SKM-1 treated with dmso at 0.1 percent for 144 hours (cell line): ENCODE measurements around the gene TMX2.
"Not testable (repeated sequence)": the region's sequence is repeated elsewhere in the genome, so short reads cannot be mapped to it uniquely, and the experiment has no call there.

ENCODE experiments used
- DNase-seq: peaks from one replicate; lab custom pipeline; 2025; ENCODE audit not compliant: unreplicated experiment; lab: John Stamatoyannopoulos, UW

Gene TMX2, protein sequence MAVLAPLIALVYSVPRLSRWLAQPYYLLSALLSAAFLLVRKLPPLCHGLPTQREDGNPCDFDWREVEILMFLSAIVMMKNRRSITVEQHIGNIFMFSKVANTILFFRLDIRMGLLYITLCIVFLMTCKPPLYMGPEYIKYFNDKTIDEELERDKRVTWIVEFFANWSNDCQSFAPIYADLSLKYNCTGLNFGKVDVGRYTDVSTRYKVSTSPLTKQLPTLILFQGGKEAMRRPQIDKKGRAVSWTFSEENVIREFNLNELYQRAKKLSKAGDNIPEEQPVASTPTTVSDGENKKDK

GRCh38 chr11:57712256-57713150 is at the start of gene TMX2:
Gene TMX2, plus strand, starts transcription at chr11:57712593. Its CDS starts 26 bp downstream, at chr11:57712619.
- peak; percentile 99 for DNase-seq

DNA sequence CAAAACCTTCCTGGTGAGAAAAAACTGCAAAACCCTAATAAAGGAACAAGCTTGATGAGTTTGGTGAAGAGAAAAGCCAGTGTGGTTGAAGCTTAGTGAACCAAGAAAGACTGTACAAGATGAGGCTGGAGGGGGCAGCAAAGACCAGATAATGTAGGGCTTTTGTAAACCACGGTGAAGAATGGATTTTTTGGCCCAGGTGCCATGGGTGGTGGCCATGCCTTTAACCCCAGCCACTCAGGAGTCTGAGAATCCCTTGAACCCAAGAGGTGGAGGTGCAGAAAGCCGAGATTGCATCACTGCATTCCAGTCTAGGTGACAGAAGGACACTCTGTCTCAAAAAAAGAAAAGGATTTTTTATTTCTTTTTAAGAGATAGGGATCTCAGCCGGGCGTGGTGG is 49.5 kb upstream of the TMX2 start:
- no peak for DNase-seq

DNA sequence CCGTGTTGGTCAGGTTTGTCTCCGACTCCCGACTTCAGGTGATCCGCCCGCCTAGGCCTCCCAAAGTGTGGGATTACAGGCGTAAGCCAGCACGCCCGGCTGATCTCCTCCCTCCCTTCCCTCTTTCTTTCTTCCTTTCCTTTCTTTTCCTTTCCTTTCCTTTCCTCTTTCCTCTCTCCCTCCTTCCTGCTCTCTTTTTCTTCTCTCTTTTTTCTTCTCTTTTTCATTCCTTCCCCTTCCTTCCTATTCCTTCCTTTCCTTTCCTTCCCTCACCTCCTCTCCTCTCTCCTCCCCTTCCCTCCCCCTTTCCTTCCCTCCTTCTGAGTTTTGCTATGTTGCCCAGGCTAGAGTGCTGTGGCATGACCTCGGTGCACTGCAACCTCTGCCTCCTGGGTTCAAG is 48.4 kb upstream of the TMX2 start:
- DNase-seq = no peak

DNA sequence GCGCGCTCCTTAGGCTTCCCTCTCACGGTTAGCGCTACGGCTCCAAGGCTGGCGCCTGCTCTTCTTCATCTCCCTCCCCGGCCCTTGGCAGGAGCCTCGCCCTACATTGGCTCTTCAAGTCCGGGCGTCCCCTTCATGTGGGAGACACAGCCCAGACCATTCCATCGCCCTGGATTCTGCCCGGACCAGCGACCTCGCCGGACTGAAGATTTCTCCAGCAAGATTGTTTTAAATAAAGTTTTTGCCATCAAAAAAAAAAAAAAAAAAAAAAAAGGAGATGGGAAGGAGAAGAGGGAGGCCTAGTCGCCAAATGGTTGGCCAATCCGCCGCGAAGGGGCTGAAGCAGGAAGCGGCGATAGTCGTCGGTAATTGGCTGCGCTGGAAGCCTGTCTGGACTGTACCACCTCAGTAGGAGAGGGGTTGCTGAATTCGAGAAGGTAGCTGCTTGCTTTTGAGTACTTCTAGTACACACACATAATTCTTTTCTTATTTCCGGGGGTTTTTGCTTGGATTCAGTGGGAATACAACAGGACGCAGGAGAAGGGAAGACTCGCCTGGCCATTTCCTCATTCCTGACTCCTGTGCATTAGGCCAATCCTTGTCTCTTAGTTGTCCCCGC is 45.2 kb upstream of the TMX2 start:
- peak; percentile 97 for DNase-seq

GRCh38 chr11:57667736-57668433 is 44.5 kb upstream of the TMX2 start, which contains the start of gene ZDHHC5:
Gene ZDHHC5, plus strand, starts transcription at chr11:57668114. Its CDS starts 4,977 bp downstream, at chr11:57673091.
- DNase-seq = peak; percentile 98

- peak; percentile 16 for DNase-seq
Observed at GRCh38 chr11:57668434-57668782, 44.0 kb upstream of the TMX2 start.

DNA sequence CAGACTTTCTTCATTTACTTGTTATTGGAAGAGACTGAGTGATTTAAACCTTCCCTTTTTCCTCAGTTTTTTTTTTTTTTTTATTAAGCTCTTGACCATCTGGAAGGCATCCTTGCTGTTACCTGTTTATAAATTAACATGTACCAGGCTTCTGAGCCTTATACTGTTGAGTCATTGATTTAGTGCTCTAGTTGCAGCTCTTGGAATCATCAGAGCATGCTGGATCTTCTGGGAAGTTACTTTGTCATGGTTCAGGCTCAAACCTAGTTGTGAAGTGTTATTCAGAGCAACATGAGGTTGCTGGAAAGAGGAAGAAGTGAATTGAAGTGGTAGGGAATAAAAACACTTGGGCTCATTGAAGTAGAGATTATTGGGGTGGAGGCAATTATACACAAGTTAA is 38.1 kb upstream of the TMX2 start:
- no peak for DNase-seq

DNA sequence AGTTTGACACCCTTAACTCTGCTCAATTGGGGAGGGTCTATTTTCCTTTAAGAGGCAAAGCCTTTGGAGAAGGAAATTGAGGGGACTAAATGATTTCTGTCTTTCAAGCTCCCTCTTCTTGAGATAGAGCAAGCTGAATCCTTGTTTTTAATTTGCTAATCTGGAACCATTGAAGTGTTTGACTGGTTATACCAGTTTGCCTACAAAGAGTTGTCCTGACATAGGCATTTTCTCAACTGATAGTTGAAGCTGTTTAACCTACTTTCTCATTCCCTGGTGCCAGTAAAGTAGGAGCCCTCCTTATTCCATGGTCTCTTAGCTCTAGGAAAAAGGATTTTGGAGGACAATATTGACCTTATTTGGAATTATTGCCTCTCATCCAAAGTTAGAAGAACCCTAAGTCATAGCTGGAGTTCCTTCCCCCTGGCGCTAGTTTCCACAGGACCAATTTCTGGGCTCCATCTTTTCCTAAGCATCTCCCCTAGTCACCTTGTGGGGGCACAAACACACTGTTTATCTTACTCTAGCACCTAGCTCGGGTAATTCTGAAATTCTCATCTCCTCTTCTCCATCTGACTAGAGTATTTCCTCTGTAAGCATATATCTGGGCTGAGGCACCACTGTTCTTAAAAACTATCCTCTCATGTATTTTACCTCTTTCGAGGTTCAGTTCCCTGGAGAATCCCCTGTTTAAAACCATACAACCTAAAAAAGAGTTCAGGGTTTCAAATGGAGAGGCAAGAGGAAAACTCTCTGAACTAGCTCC is 37.0 kb upstream of the TMX2 start:
- DNase-seq = no peak

GRCh38 chr11:57679396-57679795 is 33.0 kb upstream of the TMX2 start:
- no peak for DNase-seq

- DNase-seq = no peak
Observed at GRCh38 chr11:57680552-57680874, 31.9 kb upstream of the TMX2 start.

DNA sequence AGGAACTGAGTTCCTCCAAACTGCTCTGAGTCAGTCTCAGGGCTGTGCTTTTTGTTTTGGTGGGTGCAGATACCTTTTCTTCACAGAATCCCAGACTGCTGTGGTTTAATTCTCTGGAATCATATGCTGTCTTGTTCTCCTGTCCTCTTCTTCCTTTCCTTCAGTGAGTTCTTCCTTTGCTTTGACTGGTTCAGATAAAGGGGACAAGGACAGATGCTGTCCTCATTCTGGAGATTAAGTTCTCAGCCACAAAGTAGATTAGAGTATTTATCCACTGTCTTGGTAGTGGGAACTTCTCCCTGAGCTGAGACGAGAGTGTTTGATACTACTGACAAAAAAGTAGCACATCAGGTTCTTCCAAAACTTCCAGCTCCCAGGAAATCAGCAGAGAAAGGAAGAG is 31.2 kb upstream of the TMX2 start:
- DNase-seq = no peak

- DNase-seq = not testable (repeated sequence)
Observed at GRCh38 chr11:57690474-57690873, 21.9 kb upstream of the TMX2 start.

GRCh38 chr11:57698843-57699365 is 13.5 kb upstream of the TMX2 start:
- DNase-seq = no peak

GRCh38 chr11:57699813-57700212 is 12.6 kb upstream of the TMX2 start:
- DNase-seq = no peak

DNA sequence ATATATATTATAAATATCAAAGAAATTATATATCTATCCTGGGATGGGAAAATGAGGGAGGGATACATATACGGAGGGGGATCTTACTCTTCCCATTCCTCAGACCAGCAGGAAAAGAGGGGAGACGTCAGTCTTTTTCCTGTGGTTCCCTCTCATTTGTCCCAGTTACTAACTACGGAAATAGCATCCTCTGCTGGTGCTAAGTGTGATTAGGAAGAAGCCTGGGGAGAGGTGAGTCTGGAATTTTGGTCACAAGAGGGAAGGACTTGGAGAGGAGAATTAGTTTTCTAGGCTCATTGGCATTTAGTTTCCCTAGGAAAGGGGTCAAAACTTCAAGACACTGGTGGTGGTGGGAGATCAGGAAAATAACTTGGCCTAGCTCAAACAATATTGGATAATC is 12.0 kb upstream of the TMX2 start:
- DNase-seq = no peak

- no peak for DNase-seq
Observed at GRCh38 chr11:57703341-57703740, 9.1 kb upstream of the TMX2 start.

DNA sequence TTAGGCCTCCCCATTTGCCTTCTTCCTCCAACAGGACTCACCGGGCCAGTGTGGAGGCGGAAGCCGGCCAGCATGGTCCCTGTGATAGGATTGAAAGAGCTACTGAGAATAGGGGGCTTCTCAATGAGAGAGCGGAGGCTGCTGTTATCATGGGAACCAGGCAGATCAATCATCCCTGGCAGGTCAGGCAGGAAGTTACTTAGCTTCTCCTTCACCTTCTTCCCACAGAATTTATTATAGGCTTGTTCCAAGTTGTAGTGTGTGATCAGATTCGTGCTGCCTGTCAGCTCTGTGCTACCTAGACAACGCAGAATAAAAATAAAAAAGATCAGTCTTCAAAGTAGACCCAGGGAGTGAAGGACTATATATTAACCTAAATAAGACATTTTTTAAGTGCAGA is 7.5 kb upstream of the TMX2 start:
- DNase-seq = no peak

GRCh38 chr11:57705432-57705831 is 7.0 kb upstream of the TMX2 start:
- not testable (repeated sequence) for DNase-seq

DNA sequence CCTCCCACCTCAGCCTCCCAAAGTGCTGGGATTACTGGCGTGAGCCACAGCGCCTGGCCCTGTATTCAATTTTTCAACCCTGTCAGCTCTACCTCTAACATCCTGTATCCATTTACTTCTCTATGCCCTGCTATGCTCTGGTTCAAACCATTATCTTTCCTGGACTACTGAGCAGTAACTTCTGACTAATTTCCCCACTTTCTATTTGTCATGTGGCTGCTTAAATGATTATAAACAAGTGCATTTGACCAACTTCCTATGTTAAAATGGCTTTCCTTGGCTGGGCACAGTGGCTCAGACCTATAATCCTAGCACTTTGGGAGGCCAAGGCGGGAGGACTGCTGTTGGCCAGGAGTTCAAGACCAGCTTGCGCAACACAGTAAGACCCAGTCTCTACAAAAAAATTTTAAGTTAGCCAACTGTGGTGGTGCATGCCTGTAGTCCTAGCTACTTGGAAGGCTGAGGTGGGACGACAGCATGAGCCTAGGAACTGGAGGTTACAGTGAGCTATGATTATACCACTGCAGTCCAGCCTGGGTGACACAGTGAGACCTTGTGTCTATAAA is 2.5 kb upstream of the TMX2 start:
- no peak for DNase-seq
